ENCODE measurements around the gene DNAJC7. TPM values are rescaled to one million over a fixed set of nuclear protein-coding genes. Genes with fewer than 3 reads are reported as not detected.
A peak's percentile ranks its signal among the peaks of the same experiment; 100 is the strongest.
"Not testable (repeated sequence)": the region's sequence is repeated elsewhere in the genome, so short reads cannot be mapped to it uniquely, and the experiment has no call there.

Gene DNAJC7
- total RNA-seq, 2 donors from 2014 or later = 57.5 to 73.9 TPM

GRCh38 chr17:42019509-42020404 lies 2.5 kb upstream of the DNAJC7 start, which contains the start of gene NKIRAS2:
Gene NKIRAS2, plus strand, starts transcription at chr17:42020090. Its CDS starts 1,488 bp downstream, at chr17:42021578.
- DNase-seq = peak; percentile 96
- intact Hi-C loops (cut with DNase I) = loop anchor here (5.0 to 10.0 kb wide), 2 partner anchors 52 to 55 kb away; partner anchors contain the start of gene CNP (in 2 of the 2)
- peak; percentile 78 to 80 for ATAC-seq

- no peak for DNase-seq
- intact Hi-C loops (cut with DNase I) = loop anchor here in 1 of 2 donors (5.0 kb wide), 1 partner anchor 52 kb away; the partner anchor contains the start of gene CNP
- ATAC-seq = no peak
These were observed 1.7 kb upstream of the DNAJC7 start for GRCh38 chr17:42018988-42019387.

DNA sequence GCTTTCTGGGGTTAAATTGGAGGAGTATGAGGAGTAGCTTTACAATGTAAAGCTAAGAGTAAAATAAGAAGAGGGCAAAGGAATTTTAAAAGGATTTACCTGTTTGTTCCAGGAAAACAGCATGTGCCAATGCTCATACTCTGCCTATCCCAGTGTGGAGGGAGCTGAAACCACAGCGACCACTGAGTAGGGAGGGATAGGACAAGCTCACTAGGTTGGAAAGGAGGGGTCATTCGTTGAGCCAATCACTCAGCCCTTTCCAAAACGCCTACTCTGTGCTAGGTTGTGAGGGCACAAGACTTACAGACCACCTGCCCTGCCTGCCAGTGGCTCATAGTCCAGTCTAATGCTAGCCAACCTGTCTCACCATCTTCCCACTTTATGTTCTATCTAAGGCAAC lies 1.1 kb upstream of the DNAJC7 start:
- intact Hi-C loops (cut with DNase I) = loop anchor here in 1 of 2 donors (5.0 kb wide), 1 partner anchor 51 kb away; the partner anchor contains the start of gene CNP
- ATAC-seq (no peak), DNase-seq (no peak)

DNA sequence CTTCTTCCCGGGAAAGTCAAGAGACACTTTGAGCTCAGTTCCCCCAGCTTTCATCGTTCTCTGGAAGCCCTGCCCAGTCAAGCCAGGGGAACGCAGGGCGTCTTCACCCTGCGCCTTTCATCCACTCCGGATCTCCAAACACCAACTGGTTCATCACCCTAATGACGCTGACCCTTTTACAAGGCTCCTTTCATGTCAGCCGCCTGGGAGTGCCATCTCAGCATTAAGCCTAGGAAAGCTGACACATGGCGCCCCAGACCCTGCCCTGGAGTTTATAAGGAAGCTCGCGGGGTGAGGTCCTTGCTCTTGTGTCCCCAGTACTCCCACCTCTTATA lies 594 bp upstream of the DNAJC7 start:
- ATAC-seq (no peak), DNase-seq (no peak)
- intact Hi-C loops (cut with DNase I) = loop anchor here in 1 of 2 donors (5.0 kb wide), 1 partner anchor 51 kb away; the partner anchor contains the start of gene CNP

DNA sequence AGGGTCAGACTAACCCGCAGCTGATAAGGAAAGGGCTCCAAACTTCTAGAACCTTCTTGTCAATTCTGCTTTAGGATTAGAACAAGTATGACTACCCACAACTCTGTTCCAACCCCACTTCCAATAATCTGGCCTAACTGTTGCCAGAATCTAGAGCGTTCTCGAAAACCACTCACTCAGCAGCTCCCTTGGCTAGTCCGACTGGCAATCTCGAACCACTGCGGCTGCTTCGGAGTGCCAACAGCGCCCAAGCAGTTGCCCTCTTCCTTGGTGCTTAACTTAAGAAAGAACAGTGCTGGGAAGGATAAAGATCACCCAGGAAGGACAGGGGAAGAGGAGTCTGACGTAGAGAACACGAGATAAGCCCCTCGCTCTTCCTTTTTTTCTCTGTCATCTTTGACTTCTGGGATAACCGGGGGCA lies 818 bp downstream of the DNAJC7 start:
- ATAC-seq = no peak
- intact Hi-C loops (cut with DNase I) = loop anchor here in 1 of 2 donors (5.0 kb wide), 1 partner anchor 49 kb away; the partner anchor contains the start of gene CNP
- no peak for DNase-seq

DNA sequence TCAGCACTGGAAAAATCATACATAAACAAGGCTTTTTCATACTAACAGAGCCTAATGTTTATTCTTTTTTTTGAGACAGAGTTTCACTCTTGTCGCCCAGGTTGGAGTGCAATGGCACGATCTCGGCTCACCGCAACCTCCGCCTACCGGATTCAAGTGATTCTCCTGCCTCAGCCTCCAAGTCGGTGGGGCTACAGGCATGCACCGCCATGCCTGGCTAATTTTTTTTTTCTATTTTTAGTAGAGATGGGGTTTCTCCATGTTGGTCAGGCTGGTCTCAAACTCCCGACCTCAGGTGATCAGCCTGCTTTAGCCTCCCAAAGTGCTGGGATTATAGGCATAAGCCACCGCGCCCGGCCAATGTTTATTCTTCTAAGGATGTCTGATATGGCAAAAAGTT lies 3.5 kb downstream of the DNAJC7 start:
- DNase-seq; ATAC-seq; intact Hi-C loops (cut with DNase I): not testable (repeated sequence)

GRCh38 chr17:42012363-42012762 lies 4.9 kb downstream of the DNAJC7 start:
- DNase-seq; ATAC-seq; intact Hi-C loops (cut with DNase I): not testable (repeated sequence)

DNA sequence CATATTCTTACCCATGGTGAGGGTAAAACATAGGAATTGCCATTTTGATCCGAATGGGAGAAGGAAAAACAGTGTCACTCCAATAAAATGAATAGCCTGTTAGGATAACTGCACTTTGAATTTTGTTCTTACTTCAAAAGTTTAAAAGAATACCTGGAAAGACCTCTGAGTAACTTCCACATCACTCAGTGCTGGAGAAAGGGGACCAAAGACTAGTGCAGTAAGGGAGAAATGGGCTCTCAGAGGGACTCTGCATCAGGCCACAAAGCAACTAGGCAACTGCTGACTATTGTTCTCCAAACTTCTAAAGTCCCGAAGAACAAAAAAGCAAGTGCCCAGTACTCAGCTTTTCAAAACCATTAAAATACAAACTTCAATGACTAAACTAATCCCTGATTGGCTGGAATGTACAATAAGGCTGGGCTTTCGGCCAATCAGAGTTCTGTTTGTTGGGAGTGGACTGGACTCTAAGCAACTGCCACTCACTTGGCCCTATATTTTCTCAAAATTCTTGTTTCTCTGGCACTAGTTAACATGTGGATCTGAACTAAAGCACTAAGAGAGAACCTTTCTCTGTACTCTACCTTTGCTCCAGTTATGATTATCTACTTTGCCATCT lies 6.2 kb downstream of the DNAJC7 start:
- intact Hi-C loops (cut with DNase I) = no loop called here
- DNase-seq (no peak), ATAC-seq (no peak)

- peak in 1 of 2 donors; percentile 73 for ATAC-seq
- intact Hi-C loops (cut with DNase I); DNase-seq: not testable (repeated sequence)
These were observed 7.0 kb downstream of the DNAJC7 start for GRCh38 chr17:42010266-42010680.

GRCh38 chr17:42009170-42009569 lies 8.1 kb downstream of the DNAJC7 start:
- ATAC-seq (peak in 1 of 2 donors; percentile 30), DNase-seq (no peak)
- intact Hi-C loops (cut with DNase I) = no loop called here

DNA sequence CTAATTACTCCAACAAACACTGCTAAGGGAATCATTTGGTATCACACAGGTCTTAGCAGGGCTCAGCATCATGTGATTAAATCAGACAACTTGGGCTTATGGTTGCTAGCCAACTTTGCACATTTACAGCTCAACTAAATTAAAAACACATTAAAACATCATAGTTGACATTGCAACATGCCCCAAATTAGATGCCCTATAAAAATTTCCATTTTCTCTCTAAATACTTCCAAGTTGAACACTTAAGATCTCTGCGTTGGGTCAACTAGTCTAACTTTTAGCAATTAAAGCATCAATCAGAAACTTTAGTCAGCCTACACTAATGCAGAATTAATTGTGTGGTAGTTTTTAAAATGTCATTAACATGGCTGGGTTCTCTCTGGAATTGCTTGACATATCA lies 12.1 kb downstream of the DNAJC7 start:
- DNase-seq = no peak
- intact Hi-C loops (cut with DNase I) = no loop called here
- no peak for ATAC-seq

DNA sequence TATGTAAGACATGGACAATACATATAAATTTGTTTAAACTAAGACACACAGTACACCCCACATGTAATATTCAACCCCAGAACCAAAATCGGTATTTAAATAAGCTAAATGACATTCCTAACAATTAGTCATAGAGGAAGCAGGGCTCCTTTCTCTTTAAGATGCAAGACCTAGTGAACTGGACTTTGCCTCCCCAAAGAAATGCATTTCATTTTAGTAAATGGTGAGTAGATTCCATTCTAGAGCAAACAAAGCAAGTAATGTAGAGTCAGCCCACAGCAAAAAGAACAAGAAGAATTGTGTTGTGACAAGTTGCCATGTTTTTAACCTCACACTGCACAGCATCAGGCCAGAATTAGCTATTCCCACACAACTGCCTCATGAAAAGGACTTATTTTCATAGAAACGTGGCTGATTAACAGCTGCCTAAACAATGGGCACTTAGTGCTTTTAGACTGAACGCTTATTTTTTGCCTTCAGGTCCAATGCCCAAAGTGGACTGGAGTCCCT lies 14.4 kb downstream of the DNAJC7 start:
- intact Hi-C loops (cut with DNase I) = no loop called here
- DNase-seq (no peak), ATAC-seq (no peak)

GRCh38 chr17:42002175-42002791 lies 15.0 kb downstream of the DNAJC7 start:
- DNase-seq = no peak
- no peak for ATAC-seq
- intact Hi-C loops (cut with DNase I) = no loop called here

GRCh38 chr17:42001729-42002128 lies 15.5 kb downstream of the DNAJC7 start:
- DNase-seq = no peak
- intact Hi-C loops (cut with DNase I) = no loop called here
- no peak for ATAC-seq

DNA sequence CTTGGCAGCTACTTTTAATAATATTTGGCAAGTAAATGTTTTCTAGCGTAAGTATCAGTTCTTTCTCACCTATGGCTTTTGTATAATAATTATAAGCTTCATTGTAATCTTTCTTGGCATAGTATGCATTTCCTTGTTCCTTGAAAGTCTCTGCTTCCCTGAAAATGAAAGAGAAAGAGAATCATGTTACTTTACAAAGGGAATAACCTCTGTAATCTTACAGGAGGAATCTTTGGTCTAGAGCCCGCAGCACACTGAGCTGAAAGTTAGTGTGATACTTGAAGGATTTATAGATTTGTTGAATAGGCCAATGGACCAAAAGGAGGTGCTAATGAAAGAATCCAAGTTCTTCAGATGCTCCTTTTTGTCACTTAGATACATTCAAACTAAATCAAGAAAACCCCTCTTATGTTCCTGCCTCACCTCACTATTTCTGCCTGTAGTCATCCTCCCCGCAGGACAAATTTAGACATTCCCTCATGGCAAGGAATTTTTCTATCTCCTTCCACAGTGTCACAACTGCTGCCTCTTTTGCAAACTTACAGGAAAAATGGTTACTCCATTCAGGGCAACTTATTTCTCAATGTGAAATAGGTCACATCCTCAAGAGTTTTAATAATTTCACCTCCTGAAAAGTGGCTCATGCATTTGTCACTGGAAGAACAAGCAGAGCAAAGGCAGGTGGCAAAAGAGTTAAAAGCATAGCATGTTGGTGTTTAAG lies 16.7 kb downstream of the DNAJC7 start:
- peak in 1 of 2 donors; percentile 38 for ATAC-seq
- no peak for DNase-seq
- intact Hi-C loops (cut with DNase I) = no loop called here

DNA sequence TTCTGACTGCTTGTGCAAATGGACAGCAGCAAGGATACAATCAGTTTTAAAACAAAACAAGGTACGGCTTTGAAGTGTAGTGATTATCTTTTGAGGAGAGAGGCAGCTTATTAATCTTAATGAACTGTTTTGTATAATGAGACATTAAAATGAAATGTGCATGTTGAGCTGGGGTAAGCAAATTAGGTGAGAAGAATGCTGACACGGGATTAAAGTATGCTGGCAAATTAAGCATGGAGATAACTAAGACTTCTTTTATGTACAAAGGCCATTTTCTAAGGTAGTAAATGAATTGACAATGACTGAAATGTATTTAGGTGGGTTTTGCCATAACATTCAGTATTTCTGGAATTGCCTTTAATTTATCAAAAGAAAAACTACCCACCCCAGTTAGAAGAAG lies 18.7 kb downstream of the DNAJC7 start:
- no peak for ATAC-seq
- intact Hi-C loops (cut with DNase I) = no loop called here
- no peak for DNase-seq

GRCh38 chr17:41996855-41997164 lies 20.4 kb downstream of the DNAJC7 start:
- intact Hi-C loops (cut with DNase I) = no loop called here
- ATAC-seq (no peak), DNase-seq (no peak)

GRCh38 chr17:41992576-41992975 lies 24.7 kb downstream of the DNAJC7 start:
- peak in 1 of 2 donors; percentile 17 for ATAC-seq

More at GRCh38 chr17:41992576-41992975, 24.7 kb downstream of the DNAJC7 start:
- intact Hi-C loops (cut with DNase I) = no loop called here
- no peak for DNase-seq

All from left cardiac atrium (tissue), 4 donors.